Stimulated activated CD4-positive, alpha-beta T cell treated with anti-CD3 and anti-CD28 coated beads, Interleukin-1b, Interleukin-23, amount 100 ng/mL, for 24 hours (primary cell): ENCODE results near the gene USP9X.
"Not testable (repeated sequence)": the region's sequence is repeated elsewhere in the genome, so short reads cannot be mapped to it uniquely, and the experiment has no call there.

ENCODE experiments used
- DNase-seq, 4 experiments: peaks; one replicate each; pipeline ENCODE4 v3.0.0-alpha.2; 2020; ENCODE audit warnings: low read depth in 4 of 4, low spot score in 1 of 4

Gene USP9X, protein sequence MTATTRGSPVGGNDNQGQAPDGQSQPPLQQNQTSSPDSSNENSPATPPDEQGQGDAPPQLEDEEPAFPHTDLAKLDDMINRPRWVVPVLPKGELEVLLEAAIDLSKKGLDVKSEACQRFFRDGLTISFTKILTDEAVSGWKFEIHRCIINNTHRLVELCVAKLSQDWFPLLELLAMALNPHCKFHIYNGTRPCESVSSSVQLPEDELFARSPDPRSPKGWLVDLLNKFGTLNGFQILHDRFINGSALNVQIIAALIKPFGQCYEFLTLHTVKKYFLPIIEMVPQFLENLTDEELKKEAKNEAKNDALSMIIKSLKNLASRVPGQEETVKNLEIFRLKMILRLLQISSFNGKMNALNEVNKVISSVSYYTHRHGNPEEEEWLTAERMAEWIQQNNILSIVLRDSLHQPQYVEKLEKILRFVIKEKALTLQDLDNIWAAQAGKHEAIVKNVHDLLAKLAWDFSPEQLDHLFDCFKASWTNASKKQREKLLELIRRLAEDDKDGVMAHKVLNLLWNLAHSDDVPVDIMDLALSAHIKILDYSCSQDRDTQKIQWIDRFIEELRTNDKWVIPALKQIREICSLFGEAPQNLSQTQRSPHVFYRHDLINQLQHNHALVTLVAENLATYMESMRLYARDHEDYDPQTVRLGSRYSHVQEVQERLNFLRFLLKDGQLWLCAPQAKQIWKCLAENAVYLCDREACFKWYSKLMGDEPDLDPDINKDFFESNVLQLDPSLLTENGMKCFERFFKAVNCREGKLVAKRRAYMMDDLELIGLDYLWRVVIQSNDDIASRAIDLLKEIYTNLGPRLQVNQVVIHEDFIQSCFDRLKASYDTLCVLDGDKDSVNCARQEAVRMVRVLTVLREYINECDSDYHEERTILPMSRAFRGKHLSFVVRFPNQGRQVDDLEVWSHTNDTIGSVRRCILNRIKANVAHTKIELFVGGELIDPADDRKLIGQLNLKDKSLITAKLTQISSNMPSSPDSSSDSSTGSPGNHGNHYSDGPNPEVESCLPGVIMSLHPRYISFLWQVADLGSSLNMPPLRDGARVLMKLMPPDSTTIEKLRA (N-terminal part only)

DNA sequence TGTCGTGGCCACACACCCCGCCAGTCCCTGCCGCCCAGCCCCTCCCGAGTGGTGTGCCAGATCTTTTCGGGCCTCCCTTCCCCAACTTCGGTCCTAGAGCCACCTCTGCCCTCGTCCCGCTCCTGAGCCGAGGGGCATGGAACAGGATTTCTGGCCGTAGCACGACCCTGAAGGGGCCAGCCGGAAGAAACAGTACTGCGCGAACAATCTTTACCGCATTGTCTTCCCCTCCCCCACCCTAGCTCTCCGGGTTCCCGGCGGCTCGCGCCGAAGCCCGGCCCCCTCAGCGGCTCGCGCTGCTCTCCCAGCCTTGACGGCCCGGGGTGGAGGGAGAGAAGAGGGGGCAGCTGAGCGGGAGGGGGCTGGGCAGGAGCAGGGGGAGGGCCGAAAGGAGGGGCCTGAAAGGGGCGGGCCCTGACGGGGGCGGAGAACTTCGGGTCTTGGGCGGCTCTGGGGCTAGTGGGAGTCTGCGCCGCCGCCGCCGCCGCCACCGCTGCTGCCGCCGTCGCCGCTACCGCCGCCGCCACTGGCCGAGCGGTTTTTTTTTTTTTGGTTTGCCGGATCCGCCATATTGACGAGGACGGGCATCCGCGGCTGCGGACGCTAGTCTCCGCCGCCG is at the start of gene USP9X:
TSS of gene USP9X (plus strand) at position 553 of the 619 bp plus-strand sequence. CDS start 38,184 bp downstream, outside the sequence.
- peak; percentile 38 to 77 (median 72) for DNase-seq

DNA sequence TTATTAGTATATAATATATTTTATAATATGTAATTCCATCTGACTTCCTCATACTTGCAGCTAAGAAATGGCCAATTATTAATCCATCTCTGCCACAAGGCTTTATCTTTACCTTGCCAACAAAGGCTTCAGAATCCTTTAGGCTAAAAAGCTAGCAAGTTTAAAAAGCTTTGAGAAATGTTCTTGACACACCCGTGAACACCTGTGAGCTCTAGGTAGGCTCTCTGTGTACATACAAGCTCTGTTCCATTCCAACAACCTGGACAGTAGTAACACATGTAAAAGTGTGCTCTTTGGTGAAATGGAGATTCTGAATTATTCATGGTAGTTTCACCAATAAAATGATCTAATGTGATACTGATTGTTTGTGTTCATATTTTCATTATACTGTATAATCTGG is 49.7 kb upstream of the USP9X start:
- DNase-seq, result no peak

DNA sequence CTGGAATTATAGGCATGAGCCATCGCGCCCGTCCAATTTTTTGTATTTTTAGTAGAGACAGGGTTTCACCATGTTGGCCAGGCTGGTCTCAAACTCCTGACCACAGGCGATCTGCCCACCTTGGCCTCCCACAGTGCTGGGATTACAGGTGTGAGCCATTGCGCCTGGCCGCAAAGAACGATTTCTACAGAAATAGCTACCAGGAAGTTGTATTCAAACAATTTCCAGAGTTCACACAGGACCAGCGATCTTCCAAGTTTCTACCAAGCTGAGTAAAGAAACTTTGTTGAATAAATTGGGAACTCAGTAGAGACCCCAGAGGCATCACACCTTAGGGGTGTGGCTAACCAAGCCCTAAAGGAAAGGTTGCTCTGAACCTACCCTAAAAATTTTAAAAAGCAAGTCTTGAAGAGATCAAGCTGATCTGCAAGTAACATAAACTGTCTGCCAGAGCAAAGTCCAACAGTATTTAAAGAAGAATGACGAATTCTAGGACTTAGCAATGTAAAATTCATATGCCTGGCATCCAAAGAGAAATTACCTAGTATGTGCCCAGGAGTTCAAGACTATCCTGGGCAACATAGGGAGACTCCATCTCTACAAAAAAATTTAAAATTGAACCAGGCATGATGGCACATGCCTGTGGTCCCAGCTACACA is 48.4 kb upstream of the USP9X start:
- DNase-seq, result no peak

DNA sequence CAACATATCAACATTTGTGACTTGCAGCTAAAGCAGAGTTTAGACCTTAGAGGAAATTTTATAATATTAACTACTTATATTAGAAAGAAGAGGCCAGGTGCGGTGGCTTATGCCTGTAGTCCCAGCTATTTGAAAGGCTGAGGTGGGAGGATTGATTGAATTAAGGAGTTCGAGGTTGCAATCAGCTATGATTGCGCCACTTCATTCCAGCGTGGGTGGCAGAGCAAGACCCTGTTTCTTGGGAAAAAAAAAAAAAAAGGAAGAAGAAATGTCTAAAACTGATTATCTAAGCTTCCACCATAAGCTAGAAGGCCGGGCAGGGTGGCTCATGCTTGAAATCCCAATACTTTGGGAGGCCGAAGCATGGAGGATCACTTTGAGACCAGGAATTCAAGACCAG is 42.0 kb upstream of the USP9X start:
- DNase-seq, result no peak

DNA sequence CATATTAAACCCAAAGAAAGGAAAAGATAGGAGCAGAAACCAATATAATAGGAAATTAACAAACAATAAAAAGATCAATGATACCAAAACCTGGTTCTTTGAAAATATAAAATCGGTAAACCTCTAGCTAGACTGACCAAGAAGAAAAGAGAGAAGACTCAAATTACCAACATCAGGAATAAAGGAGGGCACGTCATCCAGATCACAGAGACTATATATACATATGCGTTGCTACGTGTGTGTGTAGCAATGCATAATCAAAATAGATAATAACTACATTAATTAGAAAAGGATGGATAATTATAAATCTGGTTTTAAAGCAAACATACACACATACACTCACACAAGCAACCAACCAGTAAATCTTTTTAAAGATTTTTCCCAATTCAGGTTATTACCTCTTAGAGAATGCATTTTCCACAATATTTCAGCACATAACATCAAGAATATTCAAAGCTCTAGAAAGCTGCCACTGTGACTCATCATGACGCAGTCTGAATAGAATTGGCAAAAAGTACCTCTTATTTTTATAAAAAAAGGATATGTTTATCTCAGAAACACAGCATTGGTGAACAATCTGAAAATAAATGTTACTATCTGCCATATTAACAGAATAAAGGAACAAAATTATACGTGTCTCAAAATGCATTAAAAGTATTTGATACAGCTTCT is 41.4 kb upstream of the USP9X start:
- no peak for DNase-seq

DNA sequence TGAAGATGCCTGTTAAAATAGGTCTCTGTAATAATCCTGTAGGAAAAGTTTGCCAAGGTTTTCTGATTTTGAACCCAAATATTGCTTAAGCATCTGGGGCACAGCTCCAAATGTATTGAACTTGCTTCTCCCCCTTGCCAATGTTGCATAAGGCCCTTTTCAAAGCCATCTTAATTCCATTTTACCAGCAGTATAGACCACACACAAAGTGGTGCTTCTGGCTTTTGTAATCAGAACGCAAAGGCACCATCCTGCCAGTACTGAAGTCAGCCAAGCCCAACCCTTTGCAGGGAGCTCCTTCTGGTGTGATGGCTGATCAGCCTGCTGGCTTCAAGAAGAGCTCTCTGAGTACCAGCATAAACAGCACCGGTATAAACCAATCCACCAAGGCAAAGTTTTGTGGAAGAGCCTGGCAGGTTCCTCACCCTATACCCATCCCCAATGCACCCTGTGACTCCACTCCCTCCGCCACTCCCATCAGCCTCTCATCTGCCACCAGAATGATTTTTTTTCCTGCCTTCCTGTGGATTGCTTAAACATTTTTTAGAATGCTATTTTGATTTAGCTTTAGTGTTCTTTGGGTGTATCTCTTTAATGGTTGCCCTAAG is 39.2 kb upstream of the USP9X start:
- no peak for DNase-seq

DNA sequence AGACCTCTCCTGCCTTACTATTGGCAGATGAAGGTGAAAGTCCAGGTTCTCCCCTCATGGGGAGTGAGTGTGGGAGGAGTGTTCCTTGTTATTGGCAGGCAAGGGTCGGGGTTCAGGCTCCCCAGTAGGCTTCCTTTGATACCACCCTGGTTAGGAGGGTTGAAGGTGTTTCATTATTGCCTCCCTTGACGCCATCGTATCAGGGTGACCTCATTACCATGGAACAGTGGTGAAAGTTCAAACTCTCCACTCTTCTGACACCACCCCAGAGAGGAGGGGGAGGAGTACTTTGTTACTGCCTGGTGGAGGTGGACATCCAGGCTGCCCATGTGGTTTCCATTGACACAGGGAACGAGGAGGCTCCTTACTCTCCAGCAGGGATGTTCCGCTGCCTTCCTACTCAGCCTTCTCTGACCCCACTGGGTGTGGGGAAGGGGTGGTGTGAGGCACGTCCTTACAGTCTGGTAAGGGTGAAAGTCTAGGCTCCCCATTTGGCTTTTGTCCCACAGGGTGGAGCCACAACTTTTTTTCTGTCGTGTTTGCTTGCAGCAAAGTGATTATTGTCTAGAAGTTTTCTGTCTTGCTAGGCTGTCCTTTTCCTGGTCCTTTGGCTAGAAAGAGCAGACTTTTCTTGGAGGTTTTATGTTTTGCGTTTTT is 37.2 kb upstream of the USP9X start:
- DNase-seq, result no peak

DNA sequence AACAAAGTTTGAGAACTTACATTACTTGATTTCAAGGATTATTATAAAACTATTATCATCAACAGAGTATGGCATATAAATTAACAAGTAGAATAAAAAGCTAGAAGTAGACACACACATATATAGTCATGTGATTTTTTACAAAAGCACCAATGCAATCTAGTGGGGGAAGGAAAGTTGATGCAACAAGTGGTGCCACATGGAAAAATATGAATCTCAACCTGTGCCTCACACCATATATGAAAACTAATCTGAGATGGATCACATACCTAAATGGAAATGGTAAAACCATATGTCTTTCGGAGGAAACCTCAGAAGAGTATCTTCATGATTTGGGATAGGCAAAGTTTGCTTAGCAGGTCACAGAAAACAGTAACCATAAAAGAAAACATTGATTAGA is 34.9 kb upstream of the USP9X start:
- DNase-seq, result no peak

DNA sequence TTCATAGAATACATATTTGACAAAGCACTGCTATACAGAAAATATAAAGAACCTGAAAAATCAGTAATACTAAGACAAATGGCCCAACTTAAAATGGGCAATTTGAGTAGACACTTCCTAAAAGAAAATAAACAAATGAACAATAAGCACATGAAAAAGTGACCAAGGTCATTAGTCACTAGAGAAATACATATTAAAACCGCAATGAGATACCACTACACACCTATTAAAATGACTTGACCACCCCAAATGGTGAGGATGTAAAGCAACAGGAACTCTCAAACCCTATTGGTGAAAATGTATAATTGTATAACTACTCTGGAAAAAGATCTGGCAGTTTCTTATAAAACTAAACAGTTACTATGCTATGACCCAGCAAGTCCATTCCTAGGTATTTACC is 34.0 kb upstream of the USP9X start:
- no peak for DNase-seq

DNA sequence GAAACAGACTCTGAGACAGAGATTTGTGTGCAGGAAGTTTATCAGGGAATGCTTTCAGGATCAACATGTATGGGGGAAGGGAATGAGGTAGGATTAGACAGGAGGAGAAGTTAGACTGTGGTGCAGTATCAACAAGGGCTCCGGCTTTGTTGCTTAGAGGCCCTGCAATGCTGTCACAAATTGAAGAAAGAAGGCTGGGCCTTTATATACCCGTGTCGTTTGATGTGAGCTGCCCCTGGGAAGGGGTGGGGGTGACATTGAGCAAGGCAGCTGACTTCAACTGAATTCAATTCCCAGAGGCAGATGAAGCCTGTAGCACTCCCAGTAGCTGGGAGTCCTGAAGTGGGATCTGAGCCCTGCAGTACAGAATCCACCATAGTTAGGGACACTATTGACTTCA is 29.5 kb upstream of the USP9X start:
- no peak for DNase-seq

DNA sequence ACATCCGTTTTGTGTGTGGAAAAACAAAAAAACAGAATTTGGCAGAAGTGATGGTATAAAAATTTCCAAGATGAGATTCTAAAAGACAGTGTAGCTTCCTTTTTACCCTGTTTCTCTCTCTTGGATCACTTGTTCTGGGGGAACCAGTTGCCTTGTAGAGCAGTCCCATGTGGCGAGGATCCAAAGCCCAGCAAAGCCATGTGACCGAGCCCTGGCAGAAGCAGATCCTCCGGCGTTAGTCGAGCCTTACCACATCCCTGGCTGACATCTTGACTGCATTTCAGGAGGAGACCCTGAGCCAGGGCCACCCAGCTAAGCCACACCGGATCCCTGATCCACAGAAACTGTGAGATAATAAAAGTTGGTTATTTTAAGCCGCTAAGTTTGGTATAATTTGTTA is 22.0 kb upstream of the USP9X start:
- DNase-seq, result not testable (repeated sequence)

DNA sequence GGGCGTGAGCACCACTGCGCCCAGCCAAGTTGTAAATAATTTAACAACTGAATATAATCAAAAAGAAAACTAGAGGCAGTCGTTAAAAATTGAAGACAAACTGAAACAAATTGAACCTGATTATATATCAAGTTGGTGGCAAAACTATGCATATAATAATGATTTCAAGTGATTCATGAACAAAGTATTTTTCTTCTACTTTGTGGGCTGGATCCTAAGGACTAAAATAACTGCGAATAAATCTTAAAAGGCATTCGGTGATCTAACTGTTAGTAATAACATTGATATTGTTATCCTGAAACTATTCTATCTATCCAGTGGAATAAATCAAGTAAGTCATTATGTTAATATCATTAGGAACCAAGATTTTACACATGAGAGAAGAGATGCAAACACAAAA is 21.2 kb upstream of the USP9X start:
- DNase-seq, result no peak

DNA sequence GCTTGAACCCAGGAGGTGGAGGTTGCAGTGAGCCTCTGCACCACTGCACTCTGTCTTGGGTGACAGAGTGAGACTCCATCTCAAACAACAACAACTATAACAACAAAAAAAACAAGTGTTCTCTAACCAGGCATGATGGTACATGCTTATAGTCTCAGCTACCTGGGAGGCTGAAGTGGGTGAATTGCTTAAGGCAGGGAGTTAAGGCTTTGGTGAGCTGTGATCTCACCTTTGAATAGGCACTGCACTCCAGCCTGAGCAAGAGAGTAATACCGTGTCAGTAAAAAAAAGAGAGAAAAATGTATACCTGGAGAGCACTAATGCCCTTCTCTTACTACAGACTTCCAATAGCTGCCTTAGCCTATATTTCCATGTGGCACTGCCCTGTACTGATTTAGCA is 18.9 kb upstream of the USP9X start:
- no peak for DNase-seq

DNA sequence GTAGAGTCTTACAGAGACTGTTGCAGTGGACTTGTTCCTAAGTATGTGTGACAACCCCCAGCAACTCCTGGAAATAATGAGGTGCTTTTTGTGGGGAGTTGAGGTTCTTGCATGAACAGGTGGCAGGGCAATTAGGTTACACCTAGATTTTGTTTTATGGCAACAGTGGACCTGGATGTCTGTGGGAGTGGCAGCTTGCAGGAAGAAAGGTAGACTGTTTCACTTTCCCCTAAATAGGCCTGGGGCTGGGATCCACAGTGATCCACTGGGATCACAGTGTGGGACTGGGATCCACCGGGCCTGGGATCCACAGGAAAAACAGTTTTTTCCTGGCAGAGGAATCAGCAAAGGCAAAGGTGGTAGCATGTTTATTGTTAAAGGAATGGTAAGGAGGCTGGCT is 18.3 kb upstream of the USP9X start:
- DNase-seq, result no peak

DNA sequence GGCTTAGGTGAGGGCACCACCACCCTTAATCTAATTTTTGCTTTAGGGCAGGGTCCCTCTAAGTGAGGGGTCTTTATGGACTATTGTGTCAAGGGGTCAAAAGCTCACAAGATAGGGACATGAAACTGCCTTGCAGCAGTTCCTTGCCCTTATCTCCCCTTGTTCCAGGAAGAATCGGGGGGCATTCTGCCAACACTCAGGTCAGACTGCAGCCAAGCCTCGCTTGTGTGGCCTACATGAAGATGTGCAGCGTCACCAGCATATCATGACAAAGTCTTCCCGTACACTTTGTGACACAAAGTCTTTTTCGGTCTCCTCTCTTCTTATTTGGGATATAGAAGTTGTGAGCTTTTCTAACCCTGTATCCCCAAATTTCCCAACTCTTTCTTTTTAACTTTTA is 17.5 kb upstream of the USP9X start:
- no peak for DNase-seq

DNA sequence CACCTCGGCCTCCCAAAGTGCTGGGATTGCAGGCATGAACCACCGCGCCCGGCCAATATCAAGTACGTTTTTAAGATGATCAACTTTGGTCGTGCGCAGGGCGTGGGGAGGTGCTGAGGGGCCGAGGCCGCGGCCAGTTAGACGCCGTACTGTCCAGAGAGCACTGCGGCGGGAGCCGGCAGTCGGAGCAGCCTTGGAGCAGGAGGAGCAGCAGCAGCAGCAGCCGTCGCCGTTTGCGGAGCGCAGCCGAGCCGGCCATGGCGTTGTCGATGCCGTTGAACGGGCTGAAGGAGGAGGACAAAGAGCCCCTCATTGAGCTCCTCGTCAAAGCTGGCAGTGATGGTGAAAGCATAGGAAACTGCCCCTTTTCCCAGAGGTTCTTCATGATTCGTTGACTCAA is 8.5 kb upstream of the USP9X start:
- DNase-seq, result no peak

DNA sequence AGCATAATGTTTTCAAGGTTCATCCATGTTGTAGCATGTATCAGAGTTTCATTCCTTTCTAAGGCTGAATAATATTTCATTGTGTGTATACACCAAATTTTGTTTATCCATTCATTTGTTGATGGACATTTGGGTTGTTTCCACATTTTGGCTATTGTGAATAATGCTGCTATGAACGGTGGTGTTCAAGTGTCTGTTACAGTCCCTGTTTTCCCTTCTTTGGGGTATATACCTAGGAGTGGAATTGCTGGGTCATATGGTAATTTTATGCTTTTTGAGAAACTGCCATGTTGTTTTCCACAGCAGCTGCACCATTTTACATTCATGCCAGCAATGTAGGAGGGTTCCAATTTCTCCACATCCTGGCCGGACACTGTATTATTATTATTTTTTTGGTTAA is 3.4 kb upstream of the USP9X start:
- no peak for DNase-seq

DNA sequence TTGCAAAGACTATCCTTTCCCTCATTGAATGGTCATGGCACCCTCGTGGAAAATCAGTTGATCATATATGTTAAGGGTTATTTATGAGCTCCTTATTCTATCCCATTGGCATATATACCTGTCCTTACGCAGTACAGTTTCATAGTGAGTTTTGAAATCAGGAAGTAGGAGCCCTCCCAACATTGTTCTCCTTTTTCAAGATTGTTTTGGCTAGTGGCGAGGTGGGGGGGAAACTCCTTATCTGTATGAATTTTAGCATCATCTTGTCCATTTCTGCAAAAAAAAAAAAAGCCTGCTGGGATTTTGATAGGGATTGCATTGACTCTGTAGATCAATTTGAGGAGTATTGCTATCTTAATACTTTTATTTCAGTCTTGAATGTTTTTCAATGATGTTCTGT is 2.5 kb upstream of the USP9X start:
- DNase-seq, result no peak
